Common myeloid progenitor, CD34-positive (primary cell): ENCODE results near the gene CDH26.
A peak's percentile ranks its signal among the peaks of the same experiment; 100 is the strongest.

Experiments used
- CTCF ChIA-PET: fragments of 350-600 bp; sonication (Branson Sonifier 250); formaldehyde crosslinking; loops from one replicate; lab custom pipeline; 2021; ENCODE audit warnings: antibody characterized with exemption; lab: Charles Lee
- POLR2A ChIA-PET: fragments of 350-600 bp; sonication (Branson Sonifier 250); formaldehyde crosslinking; loops from one replicate; lab custom pipeline; 2021; ENCODE audit warnings: antibody characterized with exemption; lab: Charles Lee
- DNase-seq, 3 donors: peaks; one replicate each; pipeline versions ENCODE4 v3.0.0 to v3.0.0-alpha.2; 2013
- H3K27ac ChIP-seq, 2 experiments: 1 replicate in 1 of 2; 2 replicates in 1 of 2; pipeline ENCODE4 v1.7.0; 2013; ENCODE audit warnings: inconsistent platforms in 2 of 2, low read length in 2 of 2, mild to moderate bottlenecking in 2 of 2, low read depth in 1 of 2, moderate library complexity in 1 of 2; ENCODE audit not compliant: severe bottlenecking in 2 of 2, insufficient read depth in 1 of 2, poor library complexity in 1 of 2
- H3K27me3 ChIP-seq, 5 experiments: replicated peaks in 2 of 5; 1 replicate in 3 of 5; 2 replicates in 2 of 5; pipeline versions ENCODE4 v1.6.1 to v1.7.0; 2013; ENCODE audit warnings: low read length in 4 of 5, mild to moderate bottlenecking in 2 of 5, moderate library complexity in 2 of 5, inconsistent platforms in 1 of 5; ENCODE audit not compliant: insufficient read depth in 5 of 5, control insufficient read depth in 4 of 5
- H3K36me3 ChIP-seq, 4 experiments: 1 replicate in 2 of 4; 2 replicates in 2 of 4; pipeline versions ENCODE4 v1.6.1 to v1.7.0; 2013; ENCODE audit warnings: low read length in 3 of 4, control low read depth in 1 of 4, mild to moderate bottlenecking in 1 of 4; ENCODE audit not compliant: control insufficient read depth in 4 of 4, insufficient read depth in 4 of 4
- H3K4me1 ChIP-seq, 4 experiments: 1 replicate in 3 of 4; 2 replicates in 1 of 4; pipeline versions ENCODE4 v1.6.1 to v1.7.1; 2013; ENCODE audit warnings: low read length in 3 of 4, mild to moderate bottlenecking in 3 of 4, control low read depth in 1 of 4, inconsistent platforms in 1 of 4, moderate library complexity in 1 of 4; ENCODE audit not compliant: control insufficient read depth in 4 of 4, insufficient read depth in 4 of 4; ENCODE audit errors: control extremely low read depth in 1 of 4
- H3K4me3 ChIP-seq, 7 experiments: 1 replicate in 4 of 7; 2 replicates in 3 of 7; pipeline versions ENCODE4 v1.5.1 to v1.7.0; 2013; ENCODE audit warnings: mild to moderate bottlenecking in 7 of 7, low read length in 6 of 7, moderate library complexity in 6 of 7, inconsistent platforms in 2 of 7, low read depth in 2 of 7, control low read depth in 1 of 7; ENCODE audit not compliant: insufficient read depth in 4 of 7, control insufficient read depth in 1 of 7; ENCODE audit errors: extremely low read depth in 1 of 7
- H3K9me3 ChIP-seq, 5 experiments: 1 replicate in 4 of 5; 2 replicates in 1 of 5; pipeline versions ENCODE4 v1.6.1 to v1.7.1; 2013; ENCODE audit warnings: low read length in 4 of 5, mild to moderate bottlenecking in 2 of 5, inconsistent platforms in 1 of 5, low read depth in 1 of 5, moderate library complexity in 1 of 5; ENCODE audit not compliant: control insufficient read depth in 4 of 5, insufficient read depth in 2 of 5; ENCODE audit errors: control extremely low read depth in 1 of 5
- WGBS: methylation state at CpG from one replicate; pipeline ENCODE4 v1.1.5; 2013; ENCODE audit not compliant: insufficient coverage; 5-methylcytosine and 5-hydroxymethylcytosine counted together

Gene CDH26

DNA sequence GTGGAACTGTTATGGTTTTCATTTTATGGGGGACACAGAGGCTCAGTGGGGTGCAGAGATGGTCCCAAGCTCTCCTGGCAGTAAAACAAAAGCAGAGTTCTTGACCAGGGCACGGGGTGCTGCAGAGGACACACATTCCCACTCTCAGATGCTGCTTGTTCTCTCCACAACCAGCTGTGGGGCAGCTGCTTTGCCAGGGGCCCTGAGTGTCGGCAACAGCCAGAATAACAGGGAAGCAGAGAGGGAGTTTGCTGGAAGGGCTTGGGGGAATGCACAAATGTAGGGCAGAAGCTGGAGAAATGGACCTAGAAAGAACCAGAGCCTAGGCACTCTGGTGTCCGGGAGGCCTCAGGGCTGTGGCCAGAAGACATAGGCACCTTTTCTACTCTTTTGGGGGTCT, 93.7 kb downstream of the CDH26 start:
- no peak for DNase-seq
- Histone ChIP-seq H3K36me3 (no peaks in the 10 kb centered on the region), H3K9me3 (no peaks in the 10 kb centered on the region), H3K27me3 (no peaks in the 10 kb centered on the region), H3K27ac (no peak overlapping the region), H3K4me3 (no peak overlapping the region), H3K4me1 (peaks cover 9 to 63% (median 37%) of the 10 kb centered on the region in 4 experiments)
- POLR2A ChIA-PET = no interaction called here
- WGBS = 95% methylated on average over 2 of the region's 3 CpGs
- CTCF ChIA-PET = interaction anchor here (1.7 kb wide), 1 partner anchor 42 kb away, joined by 4 read pairs; no protein-coding TSS in a partner anchor

DNA sequence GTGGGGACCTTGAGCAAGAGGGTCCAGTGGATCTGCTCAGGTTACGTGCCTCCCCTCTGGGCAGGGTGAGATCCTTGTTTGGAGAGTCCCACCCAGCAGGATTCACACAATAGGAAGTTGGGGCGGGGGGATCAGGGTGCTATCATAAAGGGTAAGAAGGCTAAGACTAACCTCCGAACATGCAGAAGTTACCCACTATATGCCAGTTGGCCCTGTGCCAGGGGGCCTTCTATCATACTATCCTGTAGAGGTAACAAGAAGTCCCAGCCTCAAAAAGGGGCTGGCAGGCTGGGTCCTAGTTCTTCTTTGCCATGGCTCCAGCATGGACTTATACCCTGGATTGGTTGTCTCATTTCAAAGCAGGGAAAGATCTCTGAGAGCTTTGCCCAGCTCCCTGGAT, 94.1 kb downstream of the CDH26 start:
- ChIA-PET POLR2A (interaction anchor here (0.6 kb wide), 1 partner anchor 107 kb away, joined by 3 read pairs; no protein-coding TSS in a partner anchor), CTCF (interaction anchor here (1.7 kb wide), 1 partner anchor 42 kb away, joined by 4 read pairs; no protein-coding TSS in a partner anchor)
- no peaks in the 10 kb centered on the region for H3K27me3 ChIP-seq
- peak in 2 of 3 donors; percentile 43 to 44 for DNase-seq
- no peaks in the 10 kb centered on the region for H3K9me3 ChIP-seq
- peaks cover 10 to 63% (median 38%) of the 10 kb centered on the region in 4 experiments for H3K4me1 ChIP-seq
- H3K4me3 ChIP-seq = no peak overlapping the region
- no peaks in the 10 kb centered on the region for H3K36me3 ChIP-seq
- WGBS = 79% methylated on average over 3 of the region's 3 CpGs
- no peak overlapping the region for H3K27ac ChIP-seq

DNA sequence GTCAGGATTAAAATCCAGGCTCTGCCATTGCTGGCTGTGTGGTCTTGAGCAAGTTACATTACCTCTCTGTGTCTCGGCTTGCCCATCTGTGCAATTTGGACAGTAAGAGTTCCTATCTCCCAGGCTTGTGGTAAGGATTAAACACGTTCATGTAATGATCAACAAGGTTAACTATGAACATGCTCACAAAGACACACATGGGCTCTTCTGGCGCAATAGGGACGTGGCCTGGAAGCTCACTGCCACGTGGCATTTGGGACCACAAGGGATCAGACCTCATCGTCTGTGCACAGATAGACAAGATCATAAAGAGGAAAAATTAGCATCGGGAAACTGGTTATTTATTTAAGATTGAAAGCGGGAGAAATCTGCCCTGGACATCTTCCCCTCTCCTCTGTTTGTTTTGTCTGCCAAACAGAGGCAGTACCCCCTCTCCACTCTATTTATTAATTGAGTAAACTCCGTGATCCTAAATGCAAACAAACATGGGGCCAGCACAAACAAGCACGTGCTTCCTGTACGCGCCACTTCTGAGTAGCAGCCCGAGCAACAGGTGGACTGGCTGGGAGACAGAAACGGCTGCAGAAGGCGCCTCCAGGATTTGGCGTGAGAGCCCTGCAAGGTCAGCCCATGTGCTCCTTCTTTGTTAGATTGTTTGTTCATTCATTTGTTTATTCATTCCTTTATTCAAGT, 95.0 kb downstream of the CDH26 start:
- POLR2A ChIA-PET = interaction anchor here (0.6 kb wide), 1 partner anchor 108 kb away, joined by 3 read pairs; no protein-coding TSS in a partner anchor
- H3K27me3 ChIP-seq = no peaks in the 10 kb centered on the region
- H3K36me3 ChIP-seq = no peaks in the 10 kb centered on the region
- no peak for DNase-seq
- H3K4me1 ChIP-seq = peaks cover 14 to 66% (median 45%) of the 10 kb centered on the region in 4 experiments
- WGBS = 96% methylated on average over 8 of the region's 16 CpGs
- H3K27ac ChIP-seq = no peak overlapping the region
- CTCF ChIA-PET = interaction anchor here (1.3 to 5.7 kb wide), 3 partner anchors 11 to 156 kb away, joined by 3 to 58 read pairs (median 4); no protein-coding TSS in a partner anchor
- H3K4me3 ChIP-seq = no peak overlapping the region
- no peaks in the 10 kb centered on the region for H3K9me3 ChIP-seq

DNA sequence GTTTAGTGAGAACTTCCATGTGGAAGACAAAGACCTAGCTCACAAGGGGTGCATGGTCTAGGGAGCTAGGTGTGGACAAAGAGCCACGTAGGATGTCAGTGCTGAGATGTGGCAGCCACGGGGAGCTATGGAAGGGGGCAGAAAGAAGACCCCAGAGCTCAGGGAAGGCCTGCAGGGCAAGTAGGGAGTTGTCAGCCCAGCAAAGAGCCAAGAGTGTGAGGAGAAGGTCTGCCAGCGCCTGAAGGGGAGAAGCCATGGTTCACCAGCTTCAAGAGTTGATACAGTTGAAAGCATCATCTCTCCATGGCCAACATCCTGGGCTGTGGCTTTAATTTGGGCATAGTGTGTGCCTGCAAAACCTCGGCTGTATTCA, 95.6 kb downstream of the CDH26 start:
- ChIA-PET POLR2A (no interaction called here), CTCF (interaction anchor here (1.3 to 5.7 kb wide), 2 partner anchors 11 to 155 kb away, joined by 3 to 58 read pairs; no protein-coding TSS in a partner anchor)
- Histone ChIP-seq H3K36me3 (no peaks in the 10 kb centered on the region), H3K4me3 (no peak overlapping the region), H3K4me1 (peaks cover 14 to 71% (median 50%) of the 10 kb centered on the region in 4 experiments), H3K27ac (no peak overlapping the region), H3K27me3 (no peaks in the 10 kb centered on the region), H3K9me3 (no peaks in the 10 kb centered on the region)
- DNase-seq = no peak
- WGBS = 98% methylated on average over 4 of the region's 4 CpGs

DNA sequence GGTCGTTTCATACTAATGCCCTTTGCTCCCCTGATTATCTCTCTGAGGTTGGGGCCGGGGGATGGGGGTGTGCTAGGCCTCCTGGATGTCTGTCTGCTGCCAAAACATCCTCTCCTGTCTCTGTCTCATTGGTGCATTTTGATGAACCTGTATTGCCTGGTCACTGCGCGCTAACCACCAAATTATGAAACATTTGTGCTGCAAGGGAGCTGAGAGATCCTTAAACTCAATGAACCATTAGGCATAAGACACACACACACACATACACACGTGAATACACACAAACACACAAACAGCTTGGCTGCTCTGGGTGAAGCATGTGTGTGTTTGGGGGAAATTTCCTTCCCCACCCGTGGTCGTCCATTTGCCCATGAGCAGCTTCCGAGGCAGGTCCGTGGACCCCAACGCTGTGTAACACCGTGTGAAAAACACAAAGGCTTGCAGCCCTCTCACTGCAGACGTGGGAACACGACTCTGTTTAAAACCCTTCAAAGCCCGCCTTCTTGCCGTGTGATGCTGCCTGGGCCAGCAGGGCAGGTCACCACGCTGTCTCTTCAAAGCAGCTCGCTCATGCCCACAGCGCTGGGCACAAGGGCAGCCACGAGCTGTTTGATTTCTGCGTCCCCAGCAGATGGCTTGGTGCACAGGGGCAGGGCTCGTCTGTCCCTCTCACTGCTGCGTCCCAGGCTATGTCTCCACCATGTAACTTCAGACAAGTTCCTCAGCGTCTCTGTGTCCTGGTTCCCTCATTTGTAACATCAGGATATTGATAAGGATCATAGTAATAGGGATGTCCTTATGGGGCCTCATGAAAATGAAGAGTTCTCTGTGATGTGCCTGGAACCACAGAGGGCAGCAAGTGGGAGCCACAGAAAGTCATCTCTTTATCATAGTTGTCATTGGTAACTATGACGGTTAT, 96.8 kb downstream of the CDH26 start:
- Histone ChIP-seq H3K36me3 (peaks cover 0 to 3% (median 0%) of the 10 kb centered on the region in 4 experiments), H3K9me3 (no peaks in the 10 kb centered on the region), H3K27ac (no peak overlapping the region), H3K27me3 (no peaks in the 10 kb centered on the region), H3K4me3 (peak overlapping the region in 2 of 7 experiments; percentile 6 to 80), H3K4me1 (peaks cover 18 to 82% (median 54%) of the 10 kb centered on the region in 4 experiments)
- DNase-seq = peak in 2 of 3 donors; percentile 42 to 46
- POLR2A ChIA-PET = interaction anchor here (0.8 kb wide), 1 partner anchor 113 kb away, joined by 3 read pairs; no protein-coding TSS in a partner anchor
- CTCF ChIA-PET = interaction anchor here (0.8 to 5.7 kb wide), 8 partner anchors 8 to 1207 kb away, joined by 3 to 66 read pairs (median 10); no protein-coding TSS in a partner anchor
- 79% methylated on average over 18 of the region's 24 CpGs for WGBS

DNA sequence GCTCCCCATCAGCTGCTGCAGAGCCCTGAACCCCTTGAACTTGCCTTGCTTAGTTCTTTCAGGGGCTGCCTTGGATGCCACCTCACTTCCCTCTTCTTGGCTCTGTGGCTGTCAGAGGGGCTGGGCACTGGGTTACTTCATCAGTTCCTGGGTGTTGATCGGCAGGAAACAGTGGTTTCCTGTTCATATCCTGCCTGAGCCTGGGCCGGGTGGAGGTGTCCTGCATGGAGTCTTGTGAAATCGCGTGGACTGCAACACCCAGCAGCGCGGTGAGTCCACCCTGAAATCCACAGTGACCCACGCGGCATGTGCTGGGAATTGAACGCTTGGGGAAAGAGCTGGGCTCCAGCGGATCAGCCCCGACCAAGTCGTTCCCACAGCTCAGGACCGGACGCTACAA, 97.5 kb downstream of the CDH26 start:
- no peaks in the 10 kb centered on the region for H3K27me3 ChIP-seq
- peaks cover 18 to 90% (median 60%) of the 10 kb centered on the region in 4 experiments for H3K4me1 ChIP-seq
- DNase-seq = peak in 2 of 3 donors; percentile 71 to 82
- 4% methylated on average over 10 of the region's 14 CpGs for WGBS
- no peaks in the 10 kb centered on the region for H3K9me3 ChIP-seq
- CTCF ChIA-PET = interaction anchor here (1.2 to 5.7 kb wide), 14 partner anchors 7 to 1173 kb away, joined by 3 to 66 read pairs (median 8); no protein-coding TSS in a partner anchor
- POLR2A ChIA-PET = interaction anchor here (0.8 kb wide), 1 partner anchor 114 kb away, joined by 3 read pairs; no protein-coding TSS in a partner anchor
- H3K27ac ChIP-seq = peak overlapping the region in 1 of 2 experiments; percentile 12
- peak overlapping the region in 4 of 7 experiments; percentile 6 to 80 (median 42) for H3K4me3 ChIP-seq
- H3K36me3 ChIP-seq = peaks cover 0 to 7% (median 0%) of the 10 kb centered on the region in 4 experiments
